GM12872 (cell line): ENCODE measurements around the gene HSDL2.

ENCODE experiments used
- TF ChIP-seq, protein P1 (sequence below): IDR thresholded peaks from 3 replicates; pipeline ENCODE4 v1.5.1; 2011; ENCODE audit warnings: low read depth, mild to moderate bottlenecking, low read length, moderate library complexity; ENCODE audit not compliant: insufficient read depth

HSDL2 gene

DNA sequence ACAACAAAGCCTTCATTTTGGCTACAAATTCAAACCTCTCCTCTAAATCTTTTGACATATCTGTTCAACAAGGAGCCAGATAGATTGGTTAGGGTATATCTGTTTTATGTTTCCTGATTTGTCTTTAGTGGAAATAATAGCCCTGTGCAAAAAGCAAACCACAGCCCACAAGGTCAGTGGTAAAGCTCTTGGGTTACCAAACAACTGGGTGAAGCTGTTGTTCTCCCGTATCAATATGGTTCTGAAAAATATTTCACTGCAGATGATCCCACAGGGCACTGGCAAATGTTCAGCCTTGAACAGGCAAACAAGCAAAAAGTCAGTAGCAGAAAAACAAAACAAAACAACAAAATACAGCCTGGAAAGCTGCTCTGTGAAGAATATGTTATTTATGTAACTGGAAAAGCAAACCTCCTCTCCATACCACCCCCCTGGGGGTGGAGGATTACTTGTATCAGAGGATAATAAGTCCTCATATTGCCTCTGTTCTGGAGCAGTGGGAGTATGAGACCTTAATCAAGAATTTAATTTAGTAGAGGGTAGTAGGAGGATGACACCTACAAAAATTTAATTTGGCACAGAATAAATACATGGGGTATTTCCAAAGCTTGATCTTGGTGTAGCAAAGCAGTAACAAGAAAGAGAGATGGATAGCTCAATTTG lies 25.7 kb upstream of the HSDL2 start:
- TF ChIP-seq, protein P1, sequence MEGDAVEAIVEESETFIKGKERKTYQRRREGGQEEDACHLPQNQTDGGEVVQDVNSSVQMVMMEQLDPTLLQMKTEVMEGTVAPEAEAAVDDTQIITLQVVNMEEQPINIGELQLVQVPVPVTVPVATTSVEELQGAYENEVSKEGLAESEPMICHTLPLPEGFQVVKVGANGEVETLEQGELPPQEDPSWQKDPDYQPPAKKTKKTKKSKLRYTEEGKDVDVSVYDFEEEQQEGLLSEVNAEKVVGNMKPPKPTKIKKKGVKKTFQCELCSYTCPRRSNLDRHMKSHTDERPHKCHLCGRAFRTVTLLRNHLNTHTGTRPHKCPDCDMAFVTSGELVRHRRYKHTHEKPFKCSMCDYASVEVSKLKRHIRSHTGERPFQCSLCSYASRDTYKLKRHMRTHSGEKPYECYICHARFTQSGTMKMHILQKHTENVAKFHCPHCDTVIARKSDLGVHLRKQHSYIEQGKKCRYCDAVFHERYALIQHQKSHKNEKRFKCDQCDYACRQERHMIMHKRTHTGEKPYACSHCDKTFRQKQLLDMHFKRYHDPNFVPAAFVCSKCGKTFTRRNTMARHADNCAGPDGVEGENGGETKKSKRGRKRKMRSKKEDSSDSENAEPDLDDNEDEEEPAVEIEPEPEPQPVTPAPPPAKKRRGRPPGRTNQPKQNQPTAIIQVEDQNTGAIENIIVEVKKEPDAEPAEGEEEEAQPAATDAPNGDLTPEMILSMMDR = no peak

DNA sequence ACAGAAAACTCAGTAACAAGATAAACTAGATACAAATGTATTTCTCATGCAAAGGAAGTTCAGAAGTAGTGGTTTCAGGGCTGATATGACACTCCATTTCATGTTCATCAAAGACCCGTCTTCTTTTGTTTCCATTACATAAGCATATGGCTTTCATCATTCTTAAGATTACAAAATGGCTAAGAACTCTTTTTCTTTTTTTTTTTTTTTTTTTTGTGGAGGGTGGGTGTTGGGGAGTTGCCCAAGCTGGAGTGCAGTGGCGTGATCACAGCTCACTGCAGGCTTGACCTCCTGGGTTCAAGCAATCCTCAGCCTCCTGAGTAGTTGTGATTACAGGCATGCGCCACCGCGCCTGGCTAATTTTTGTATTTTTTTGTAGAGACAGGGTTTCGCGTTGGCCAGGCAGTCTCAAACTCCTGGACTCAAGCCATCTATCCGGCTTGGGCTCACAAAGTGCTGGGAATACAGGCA lies 24.4 kb upstream of the HSDL2 start:
- TF ChIP-seq, protein P1 = no peak

- TF ChIP-seq, protein P1 = no peak
These were observed 19.7 kb upstream of the HSDL2 start for GRCh38 chr9:112360047-112360804.

DNA sequence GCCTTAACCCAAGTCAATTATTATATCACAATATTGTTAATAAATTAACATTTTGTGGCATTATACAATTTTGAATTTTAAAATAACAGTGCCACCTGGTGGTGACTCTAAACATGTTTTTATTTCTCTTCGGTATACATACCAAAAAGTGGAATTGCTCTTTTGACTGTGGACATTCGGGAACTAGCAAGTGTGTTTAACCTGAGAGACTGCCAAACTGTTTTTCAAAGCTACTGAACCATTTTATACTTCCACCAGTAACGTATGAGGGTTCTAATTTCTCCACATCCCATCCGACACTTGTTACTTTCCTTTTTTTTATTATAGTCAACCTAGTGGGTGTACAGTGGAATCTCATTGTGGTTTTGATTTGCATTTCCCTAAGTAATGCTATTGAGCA lies 18.3 kb upstream of the HSDL2 start:
- TF ChIP-seq, protein P1 = peak; percentile 17; the same call in 1 of the 3 replicates

DNA sequence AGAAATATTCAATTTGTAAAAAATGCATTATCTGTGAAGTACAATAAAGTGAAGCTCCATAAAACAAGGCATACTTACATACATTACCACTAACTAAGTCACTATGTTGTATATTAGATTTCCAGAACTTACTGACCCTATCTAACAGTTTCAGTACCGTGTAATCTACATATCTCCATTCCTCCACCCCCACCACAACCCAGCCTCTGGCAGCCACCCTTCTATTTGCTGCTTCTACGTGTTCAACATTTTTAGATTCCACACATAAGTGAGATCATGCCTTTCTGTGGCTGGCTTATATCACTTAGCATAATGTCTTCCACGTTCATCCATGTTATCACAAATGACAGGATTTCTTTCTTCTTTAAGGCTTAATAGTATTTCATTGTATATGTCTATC lies 15.1 kb upstream of the HSDL2 start:
- TF ChIP-seq, protein P1 = no peak

DNA sequence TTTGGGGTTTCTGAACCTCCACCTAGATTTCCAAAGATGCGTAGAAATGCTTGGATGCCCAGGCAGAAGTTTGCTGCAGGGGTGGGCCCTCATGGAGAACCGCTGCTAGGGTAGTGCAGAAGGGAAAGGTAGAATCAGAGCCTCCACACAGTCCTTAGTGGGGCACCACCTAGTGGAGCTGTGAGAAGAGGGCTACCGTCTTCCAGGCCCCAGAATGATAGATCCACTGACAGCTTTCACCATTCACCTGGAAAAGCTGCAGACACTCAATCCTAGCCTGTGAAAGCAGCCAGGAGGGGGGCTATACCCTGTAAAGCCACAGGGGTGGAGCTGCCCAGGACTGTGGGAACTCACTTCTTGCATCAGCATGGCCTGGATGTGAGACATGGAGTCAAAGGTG lies 13.3 kb upstream of the HSDL2 start:
- TF ChIP-seq, protein P1 = peak; percentile 54; the same call in 2 of the 3 replicates

DNA sequence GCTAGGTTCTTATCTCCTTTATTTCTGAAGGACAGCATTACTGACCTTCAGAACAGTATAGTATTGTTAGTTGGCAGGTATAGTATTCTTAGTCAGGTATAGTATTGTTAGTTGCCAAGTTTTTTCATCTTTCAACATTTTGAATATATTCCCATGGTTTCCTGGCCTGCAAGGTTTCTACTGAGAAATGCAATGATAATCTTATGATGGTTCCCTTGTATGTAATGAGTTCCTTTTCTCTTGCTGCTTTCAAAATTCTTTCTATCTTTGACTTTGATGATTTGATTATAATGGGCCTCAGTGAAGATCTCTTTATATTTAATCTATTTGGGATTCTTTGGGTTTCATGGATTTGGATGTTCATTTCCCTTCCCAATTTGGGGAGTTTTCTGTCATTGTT lies 12.4 kb upstream of the HSDL2 start:
- TF ChIP-seq, protein P1 = no peak
